ENCODE results near the gene RAPGEF1. TPM values are rescaled to one million over a fixed set of nuclear protein-coding genes. Genes with fewer than 3 reads are reported as not detected.

Gene RAPGEF1
- total and polyA plus RNA-seq, 2 donors (not counting 3 experiments of a cell fraction or from before 2014, with no cell fraction given), result 50.0 to 124 TPM

DNA sequence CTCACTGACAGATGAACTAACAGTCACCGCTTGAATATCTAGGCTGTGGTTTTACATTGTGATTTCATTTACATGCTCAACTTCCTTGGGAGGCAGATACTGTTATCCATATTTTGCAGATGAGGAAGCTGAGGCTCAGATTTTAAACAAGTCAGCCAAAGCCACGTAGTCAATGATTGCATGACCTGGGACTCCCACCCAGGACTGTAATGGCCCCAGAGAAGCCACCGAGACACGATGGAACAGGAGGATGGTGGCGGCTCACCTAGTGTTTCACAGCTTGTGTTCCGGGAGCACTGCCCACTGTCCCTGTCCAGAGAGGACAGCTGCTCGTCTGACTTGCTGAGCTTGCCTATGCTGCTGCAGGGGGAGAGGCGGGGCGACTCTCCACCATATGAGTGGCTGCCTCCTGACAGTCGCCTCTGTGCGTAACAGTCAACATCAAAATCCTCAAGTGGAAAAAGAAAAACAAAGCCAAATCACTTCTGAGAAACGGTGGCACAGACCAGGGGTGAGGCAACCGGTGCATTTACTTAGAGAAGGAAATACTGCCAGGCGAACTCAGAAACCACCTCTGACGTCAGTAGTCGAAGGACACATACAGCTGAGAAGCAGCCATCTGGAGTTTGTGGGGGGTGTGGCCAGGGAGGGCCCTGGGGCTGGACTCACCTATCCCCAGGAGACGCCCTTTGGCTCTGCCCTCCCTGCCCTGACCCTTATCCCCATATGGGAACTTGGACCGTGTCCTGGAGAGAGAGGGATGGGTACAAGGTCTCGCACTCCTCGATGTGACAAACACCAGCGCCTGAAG, 112.0 kb downstream of the RAPGEF1 start:
- no peak overlapping the region for H3K4me2 ChIP-seq (ENCODE audit: insufficient read depth, low read length)
- no peaks in the 10 kb centered on the region for H3K9me1 ChIP-seq (replicated peaks; ENCODE audit: control insufficient read depth, extremely low read depth, insufficient read depth, low read length)
- FAIRE-seq (no peak), DNase-seq (ENCODE audit: low read depth, low spot score) (no peak)
- H3K9ac ChIP-seq (replicated peaks; ENCODE audit: extremely low read depth, insufficient read depth, low read length), result no peak overlapping the region
- no peaks in the 10 kb centered on the region for H3K4me1 ChIP-seq (ENCODE audit: control insufficient read depth, extremely low read depth, insufficient read depth, low read length)
- ChIA-PET POLR2A (no interaction called here), CTCF (interaction anchor here (0.6 to 1.4 kb wide), 3 partner anchors 20 to 69 kb away, joined by 3 to 4 read pairs (median 3); no protein-coding TSS in a partner anchor)
- H3K4me3 ChIP-seq (replicated peaks in 1 of 3; ENCODE audit: insufficient read depth in 1 of 3, low read depth in 1 of 3, low read length in 3 of 3), result no peak overlapping the region
- H3K27me3 ChIP-seq (ENCODE audit: control insufficient read depth in 2 of 2, insufficient read depth in 2 of 2, low read length in 2 of 2), result no peaks in the 10 kb centered on the region
- TF ChIP-seq POLR2AphosphoS5 (IDR thresholded peaks at IDR 0.05; ENCODE audit: insufficient read depth, low read depth, low read length) (no peak), GATA2 (IDR thresholded peaks at IDR 0.05; ENCODE audit: insufficient read depth, insufficient read length, low read depth, low read length) (no peak), EZH2 (IDR thresholded peaks at IDR 0.05; ENCODE audit: borderline replicate concordance, low read depth, low read length, severe bottlenecking) (no peak), FOS (IDR thresholded peaks at IDR 0.05; ENCODE audit: borderline replicate concordance, insufficient read depth, low read length) (no peak), MYC (IDR thresholded peaks at IDR 0.05; ENCODE audit: low read depth, low read length) (no peak), JUN (IDR thresholded peaks at IDR 0.05; ENCODE audit: borderline replicate concordance, insufficient read depth, insufficient read length, low read depth) (no peak), POLR2A (IDR thresholded peaks at IDR 0.05; ENCODE audit: low read depth, low read length) (no peak)
- TF ChIP-seq, protein P1, sequence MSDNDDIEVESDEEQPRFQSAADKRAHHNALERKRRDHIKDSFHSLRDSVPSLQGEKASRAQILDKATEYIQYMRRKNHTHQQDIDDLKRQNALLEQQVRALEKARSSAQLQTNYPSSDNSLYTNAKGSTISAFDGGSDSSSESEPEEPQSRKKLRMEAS (IDR thresholded peaks at IDR 0.05; ENCODE audit: insufficient read depth, insufficient read length), result no peak
- TF ChIP-seq, protein P2, sequence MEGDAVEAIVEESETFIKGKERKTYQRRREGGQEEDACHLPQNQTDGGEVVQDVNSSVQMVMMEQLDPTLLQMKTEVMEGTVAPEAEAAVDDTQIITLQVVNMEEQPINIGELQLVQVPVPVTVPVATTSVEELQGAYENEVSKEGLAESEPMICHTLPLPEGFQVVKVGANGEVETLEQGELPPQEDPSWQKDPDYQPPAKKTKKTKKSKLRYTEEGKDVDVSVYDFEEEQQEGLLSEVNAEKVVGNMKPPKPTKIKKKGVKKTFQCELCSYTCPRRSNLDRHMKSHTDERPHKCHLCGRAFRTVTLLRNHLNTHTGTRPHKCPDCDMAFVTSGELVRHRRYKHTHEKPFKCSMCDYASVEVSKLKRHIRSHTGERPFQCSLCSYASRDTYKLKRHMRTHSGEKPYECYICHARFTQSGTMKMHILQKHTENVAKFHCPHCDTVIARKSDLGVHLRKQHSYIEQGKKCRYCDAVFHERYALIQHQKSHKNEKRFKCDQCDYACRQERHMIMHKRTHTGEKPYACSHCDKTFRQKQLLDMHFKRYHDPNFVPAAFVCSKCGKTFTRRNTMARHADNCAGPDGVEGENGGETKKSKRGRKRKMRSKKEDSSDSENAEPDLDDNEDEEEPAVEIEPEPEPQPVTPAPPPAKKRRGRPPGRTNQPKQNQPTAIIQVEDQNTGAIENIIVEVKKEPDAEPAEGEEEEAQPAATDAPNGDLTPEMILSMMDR (IDR thresholded peaks at IDR 0.05; ENCODE audit: extremely low read depth in 1 of 2, insufficient read depth in 1 of 2, low read depth in 1 of 2, low read length in 2 of 2), result no peak
- dilution Hi-C loops (cut with MboI; ENCODE audit: extremely low pct_ligation_motif_present, low sequenced_read_pairs), result no loop called here
- intact Hi-C loops (cut with micrococcal nuclease), result no loop called here
- no peaks in the 10 kb centered on the region for H4K20me1 ChIP-seq (replicated peaks; ENCODE audit: control insufficient read depth, extremely low read depth, insufficient read depth, low read length)
- BruUV-seq (replicated peaks), result no TSS peak
- H3K9me3 ChIP-seq (replicated peaks; ENCODE audit: control insufficient read depth, insufficient read depth, low read length), result no peaks in the 10 kb centered on the region
- H2AFZ ChIP-seq (ENCODE audit: low read depth, low read length), result no peak overlapping the region
- no peaks in the 10 kb centered on the region for H3K79me2 ChIP-seq (ENCODE audit: control insufficient read depth, insufficient read depth, low read length)
- no peak overlapping the region for H3K27ac ChIP-seq (ENCODE audit: insufficient read depth, low read depth, low read length)
- H3K36me3 ChIP-seq (ENCODE audit: control insufficient read depth in 2 of 2, extremely low read depth in 1 of 2, insufficient read depth in 2 of 2, low read length in 2 of 2), result peaks cover 3 to 21% of the 10 kb centered on the region in 2 experiments
